ENCODE data around the gene ARF3. TPM values are rescaled to one million over a fixed set of nuclear protein-coding genes. Genes with fewer than 3 reads are reported as not detected.

Gene ARF3
- total RNA-seq, 1 donor from 2014 or later, result 135 TPM

GRCh38 chr12:48954061-48954460 lies 3.2 kb downstream of the ARF3 start:
- no peaks in the 10 kb centered on the region for H3K9me3 Mint-ChIP-seq (ENCODE audit: low read depth)
- H3K4me3 Mint-ChIP-seq (ENCODE audit: low read depth), result no peak overlapping the region
- peaks cover 20% of the 10 kb centered on the region for H3K4me1 Mint-ChIP-seq (ENCODE audit: low read depth)
- H3K27ac Mint-ChIP-seq, result no peak overlapping the region
- no peak for TF ChIP-seq CTCF (IDR thresholded peaks at IDR 0.05; ENCODE audit: unreplicated experiment)
- H3K27me3 Mint-ChIP-seq, result no peaks in the 10 kb centered on the region
- H3K36me3 Mint-ChIP-seq (ENCODE audit: insufficient read depth), result peaks cover 7% of the 10 kb centered on the region
- DNase-seq (ENCODE audit: low spot score, unreplicated experiment), result no peak

- Mint-ChIP-seq H3K4me1 (ENCODE audit: low read depth) (peaks cover 16% of the 10 kb centered on the region), H3K27ac (no peak overlapping the region), H3K9me3 (ENCODE audit: low read depth) (no peaks in the 10 kb centered on the region)
Observed at GRCh38 chr12:48952691-48953090, 4.6 kb downstream of the ARF3 start.

GRCh38 chr12:48947727-48948126 lies 9.6 kb downstream of the ARF3 start:
- Mint-ChIP-seq H3K9me3 (ENCODE audit: low read depth) (no peaks in the 10 kb centered on the region), H3K27me3 (no peaks in the 10 kb centered on the region)

More at GRCh38 chr12:48952691-48953090, 4.6 kb downstream of the ARF3 start:
- DNase-seq (ENCODE audit: low spot score, unreplicated experiment), result no peak
- Mint-ChIP-seq H3K27me3 (no peaks in the 10 kb centered on the region), H3K4me3 (ENCODE audit: low read depth) (no peak overlapping the region), H3K36me3 (ENCODE audit: insufficient read depth) (peaks cover 12% of the 10 kb centered on the region)
- no peak for TF ChIP-seq CTCF (IDR thresholded peaks at IDR 0.05; ENCODE audit: unreplicated experiment)

GRCh38 chr12:48946943-48947342 lies 10.3 kb downstream of the ARF3 start:
- no peak overlapping the region for H3K4me3 Mint-ChIP-seq (ENCODE audit: low read depth)
- no peak for TF ChIP-seq CTCF (IDR thresholded peaks at IDR 0.05; ENCODE audit: unreplicated experiment)
- H3K36me3 Mint-ChIP-seq (ENCODE audit: insufficient read depth), result peaks cover 9% of the 10 kb centered on the region
- H3K27ac Mint-ChIP-seq, result no peak overlapping the region
- no peaks in the 10 kb centered on the region for H3K9me3 Mint-ChIP-seq (ENCODE audit: low read depth)
- no peaks in the 10 kb centered on the region for H3K27me3 Mint-ChIP-seq
- peaks cover 2% of the 10 kb centered on the region for H3K4me1 Mint-ChIP-seq (ENCODE audit: low read depth)
- DNase-seq (ENCODE audit: low spot score, unreplicated experiment), result no peak

More at GRCh38 chr12:48947727-48948126, 9.6 kb downstream of the ARF3 start:
- TF ChIP-seq CTCF (IDR thresholded peaks at IDR 0.05; ENCODE audit: unreplicated experiment), result no peak
- DNase-seq (ENCODE audit: low spot score, unreplicated experiment), result no peak
- Mint-ChIP-seq H3K27ac (no peak overlapping the region), H3K4me1 (ENCODE audit: low read depth) (peaks cover 2% of the 10 kb centered on the region), H3K36me3 (ENCODE audit: insufficient read depth) (peaks cover 13% of the 10 kb centered on the region), H3K4me3 (ENCODE audit: low read depth) (no peak overlapping the region)

DNA sequence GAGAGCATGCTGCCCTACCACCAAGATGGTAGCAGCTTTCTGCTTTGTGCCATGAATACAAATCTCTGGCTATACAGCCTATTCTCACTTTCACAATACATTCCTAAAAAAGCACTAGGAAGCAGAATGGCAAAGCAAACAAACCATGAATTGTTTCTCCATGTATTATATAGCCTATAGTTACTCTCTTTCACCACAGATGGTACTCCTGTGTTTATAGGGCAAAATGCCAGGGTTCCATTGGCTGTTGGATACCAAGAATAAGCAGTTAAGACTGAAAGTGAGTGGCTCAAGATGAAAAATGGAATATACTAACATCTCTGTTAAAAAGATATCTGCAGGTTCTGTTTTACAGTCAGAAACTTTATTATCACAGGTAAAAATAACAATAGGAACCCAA lies 11.1 kb downstream of the ARF3 start:
- Mint-ChIP-seq H3K9me3 (ENCODE audit: low read depth) (no peaks in the 10 kb centered on the region), H3K27ac (no peak overlapping the region), H3K27me3 (no peaks in the 10 kb centered on the region), H3K4me3 (ENCODE audit: low read depth) (no peak overlapping the region), H3K36me3 (ENCODE audit: insufficient read depth) (peaks cover 9% of the 10 kb centered on the region), H3K4me1 (ENCODE audit: low read depth) (peaks cover 2% of the 10 kb centered on the region)
- no peak for TF ChIP-seq CTCF (IDR thresholded peaks at IDR 0.05; ENCODE audit: unreplicated experiment)
- DNase-seq (ENCODE audit: low spot score, unreplicated experiment), result no peak

Measured in progenitor cell of endocrine pancreas (in vitro differentiated cells).